HG03064 (cell line): ENCODE measurements around the gene TDRD1.
"Not testable (repeated sequence)": the region's sequence is repeated elsewhere in the genome, so short reads cannot be mapped to it uniquely, and the experiment has no call there.

ENCODE experiments used
- ATAC-seq: cut with Tn5 transposase; IDR thresholded peaks from one replicate; pipeline ENCODE4 v1.9.1; 2021; ENCODE audit warnings: low read depth; ENCODE audit not compliant: unreplicated experiment

Gene TDRD1, protein sequence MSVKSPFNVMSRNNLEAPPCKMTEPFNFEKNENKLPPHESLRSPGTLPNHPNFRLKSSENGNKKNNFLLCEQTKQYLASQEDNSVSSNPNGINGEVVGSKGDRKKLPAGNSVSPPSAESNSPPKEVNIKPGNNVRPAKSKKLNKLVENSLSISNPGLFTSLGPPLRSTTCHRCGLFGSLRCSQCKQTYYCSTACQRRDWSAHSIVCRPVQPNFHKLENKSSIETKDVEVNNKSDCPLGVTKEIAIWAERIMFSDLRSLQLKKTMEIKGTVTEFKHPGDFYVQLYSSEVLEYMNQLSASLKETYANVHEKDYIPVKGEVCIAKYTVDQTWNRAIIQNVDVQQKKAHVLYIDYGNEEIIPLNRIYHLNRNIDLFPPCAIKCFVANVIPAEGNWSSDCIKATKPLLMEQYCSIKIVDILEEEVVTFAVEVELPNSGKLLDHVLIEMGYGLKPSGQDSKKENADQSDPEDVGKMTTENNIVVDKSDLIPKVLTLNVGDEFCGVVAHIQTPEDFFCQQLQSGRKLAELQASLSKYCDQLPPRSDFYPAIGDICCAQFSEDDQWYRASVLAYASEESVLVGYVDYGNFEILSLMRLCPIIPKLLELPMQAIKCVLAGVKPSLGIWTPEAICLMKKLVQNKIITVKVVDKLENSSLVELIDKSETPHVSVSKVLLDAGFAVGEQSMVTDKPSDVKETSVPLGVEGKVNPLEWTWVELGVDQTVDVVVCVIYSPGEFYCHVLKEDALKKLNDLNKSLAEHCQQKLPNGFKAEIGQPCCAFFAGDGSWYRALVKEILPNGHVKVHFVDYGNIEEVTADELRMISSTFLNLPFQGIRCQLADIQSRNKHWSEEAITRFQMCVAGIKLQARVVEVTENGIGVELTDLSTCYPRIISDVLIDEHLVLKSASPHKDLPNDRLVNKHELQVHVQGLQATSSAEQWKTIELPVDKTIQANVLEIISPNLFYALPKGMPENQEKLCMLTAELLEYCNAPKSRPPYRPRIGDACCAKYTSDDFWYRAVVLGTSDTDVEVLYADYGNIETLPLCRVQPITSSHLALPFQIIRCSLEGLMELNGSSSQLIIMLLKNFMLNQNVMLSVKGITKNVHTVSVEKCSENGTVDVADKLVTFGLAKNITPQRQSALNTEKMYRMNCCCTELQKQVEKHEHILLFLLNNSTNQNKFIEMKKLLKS

DNA sequence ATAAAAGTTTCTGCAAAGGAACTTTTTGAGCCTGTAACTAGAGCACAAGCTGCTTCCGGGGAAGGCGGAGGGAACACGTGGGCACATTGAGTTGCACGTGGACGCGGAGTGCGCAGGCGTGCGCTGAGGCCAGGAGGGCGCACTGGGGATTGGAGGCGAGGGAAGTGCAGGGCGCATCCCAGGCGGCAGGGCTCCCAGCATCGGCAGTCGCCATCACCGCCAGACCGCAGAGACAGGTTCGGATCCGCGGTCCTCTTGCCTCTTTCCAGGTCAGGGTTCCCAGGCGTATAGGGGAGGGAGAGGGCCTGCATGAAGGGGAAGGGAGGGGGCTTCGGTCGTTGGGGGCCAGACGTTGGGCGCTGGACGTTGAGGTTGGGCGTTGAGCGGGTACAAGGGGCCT, at the start of gene TDRD1:
TSS of gene TDRD1 (plus strand) at position 206 of the 400 bp plus-strand sequence. CDS start 8,479 bp downstream, outside the sequence.
- ATAC-seq: no peak

DNA sequence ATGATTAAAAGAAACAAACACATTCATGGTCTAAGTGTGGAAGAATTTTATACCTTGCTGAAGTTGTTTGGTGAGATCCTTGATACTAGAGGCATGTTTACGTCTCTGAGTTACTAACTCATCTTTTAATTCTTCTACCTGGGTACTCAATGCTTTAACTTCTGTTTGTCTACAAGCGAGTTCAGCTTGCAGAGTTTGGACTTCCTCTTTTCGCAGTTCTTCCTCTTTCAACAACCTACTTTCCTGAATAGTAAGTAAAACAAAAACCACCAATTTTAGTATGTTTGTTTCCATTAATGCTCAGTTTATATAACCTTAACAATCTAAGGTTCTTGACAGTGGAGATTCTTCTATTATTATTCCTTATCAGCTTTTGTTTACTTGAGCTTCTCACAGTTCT, 48.1 kb upstream of the TDRD1 start:
- ATAC-seq: no peak

DNA sequence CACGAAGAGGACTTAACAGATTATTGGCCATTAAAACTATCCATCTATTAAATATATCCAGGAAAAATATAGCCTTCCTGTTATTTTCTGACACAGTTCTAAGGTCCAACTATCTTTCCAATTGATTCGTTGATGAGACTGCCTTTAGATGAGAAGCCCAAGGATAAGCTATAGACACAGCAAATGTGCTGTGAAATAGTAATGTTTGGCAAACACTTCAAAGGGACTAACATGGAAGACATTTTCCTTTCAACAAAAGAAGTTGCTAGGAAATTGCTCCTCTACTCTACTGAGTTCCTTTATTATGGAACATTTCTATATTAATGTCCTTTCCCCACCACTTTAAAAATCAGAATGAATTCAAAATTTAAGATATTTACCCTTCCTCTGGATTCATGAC, 43.7 kb upstream of the TDRD1 start:
- ATAC-seq: no peak

DNA sequence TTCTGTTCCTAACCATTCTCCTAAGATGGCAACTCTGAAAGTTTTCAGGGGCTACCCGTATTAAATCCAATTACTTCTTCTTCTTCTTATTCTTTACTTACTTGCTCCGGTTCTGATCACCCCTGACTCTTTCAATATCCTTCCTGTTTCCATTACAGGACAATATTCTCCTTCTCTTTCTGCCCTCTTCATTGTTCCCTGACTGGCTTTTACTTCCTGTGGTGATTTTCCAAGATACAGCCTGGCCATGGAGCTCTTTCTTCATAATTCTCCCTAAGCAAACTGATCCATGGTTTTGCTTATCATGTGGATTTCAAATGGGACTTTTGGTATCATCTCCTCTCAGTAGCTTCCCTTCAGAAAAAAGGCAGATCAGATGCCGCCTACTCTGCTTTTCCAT, 40.6 kb upstream of the TDRD1 start:
- no peak for ATAC-seq

DNA sequence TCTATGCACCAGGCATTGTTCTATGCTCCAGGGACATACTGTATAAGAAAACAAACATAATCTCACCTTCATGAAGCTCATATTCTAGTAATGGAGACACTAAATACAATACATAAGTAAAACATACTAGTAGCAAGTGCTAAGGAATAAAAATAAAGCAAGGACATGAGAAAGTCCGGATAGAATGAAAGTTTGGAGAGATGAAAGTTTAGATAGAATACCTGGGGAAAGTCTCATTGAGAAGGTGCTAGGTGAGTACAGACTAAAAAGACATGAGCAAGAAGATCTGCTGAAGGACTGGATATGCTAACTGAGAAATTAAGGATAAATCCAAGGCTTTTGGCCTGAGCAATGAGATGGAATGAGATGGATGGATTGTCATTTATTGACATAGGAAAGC, 39.1 kb upstream of the TDRD1 start:
- ATAC-seq: no peak

DNA sequence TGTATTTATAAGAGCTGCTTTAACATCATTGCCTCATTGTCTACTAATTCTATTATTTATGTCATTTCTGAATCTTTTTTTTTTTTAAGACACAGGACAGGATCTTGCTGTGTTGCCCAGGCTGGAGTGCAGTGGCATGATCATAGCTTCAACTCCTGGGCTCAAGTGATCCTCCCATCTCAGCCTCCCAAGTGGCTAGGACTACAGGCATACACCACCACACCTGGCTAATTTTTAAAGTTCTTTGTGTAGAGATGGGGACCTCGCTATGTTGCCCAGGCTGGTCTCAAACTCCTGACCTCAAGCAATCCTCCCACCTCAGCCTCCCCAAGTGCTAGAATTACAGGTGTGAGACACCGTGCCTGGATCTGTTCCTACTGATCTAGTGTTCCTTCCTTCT, 38.3 kb upstream of the TDRD1 start:
- not testable (repeated sequence) for ATAC-seq

DNA sequence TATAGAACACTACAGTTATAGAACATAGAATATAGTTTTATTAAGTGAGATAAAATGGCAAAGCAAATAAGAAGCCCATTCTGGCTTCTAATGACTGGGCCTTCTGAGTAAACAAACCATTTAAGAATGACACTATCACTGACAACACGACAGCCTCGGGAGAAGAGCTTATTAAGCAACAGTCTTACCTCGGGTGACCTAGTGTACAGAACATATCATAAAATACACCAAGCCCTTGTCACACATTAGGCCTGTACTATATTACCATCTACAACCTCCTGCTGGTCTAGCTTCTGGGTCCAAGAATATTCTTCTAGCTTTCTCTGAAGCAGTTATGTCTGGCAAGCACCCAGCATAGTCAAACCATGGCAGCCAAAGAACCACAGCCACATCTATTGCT, 37.1 kb upstream of the TDRD1 start:
- no peak for ATAC-seq

DNA sequence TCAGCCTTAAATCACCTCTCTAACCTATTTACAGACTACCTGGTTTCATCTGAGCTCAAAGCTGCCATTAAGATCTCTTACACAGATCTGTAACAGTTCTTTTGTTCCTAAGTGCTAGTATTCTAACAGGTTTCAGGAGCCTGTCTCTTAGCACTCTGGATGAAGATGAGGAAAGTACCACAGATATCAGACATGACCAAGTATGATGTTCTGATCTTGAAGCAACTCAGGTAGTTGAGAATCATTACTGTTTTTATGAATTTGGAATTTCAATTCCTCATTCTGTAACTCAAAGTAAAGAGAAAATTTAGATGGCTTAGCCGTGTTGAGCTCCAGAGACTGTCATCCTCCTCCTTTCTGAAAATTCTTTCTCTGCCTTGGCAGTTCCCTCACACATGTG, 36.0 kb upstream of the TDRD1 start:
- no peak for ATAC-seq

DNA sequence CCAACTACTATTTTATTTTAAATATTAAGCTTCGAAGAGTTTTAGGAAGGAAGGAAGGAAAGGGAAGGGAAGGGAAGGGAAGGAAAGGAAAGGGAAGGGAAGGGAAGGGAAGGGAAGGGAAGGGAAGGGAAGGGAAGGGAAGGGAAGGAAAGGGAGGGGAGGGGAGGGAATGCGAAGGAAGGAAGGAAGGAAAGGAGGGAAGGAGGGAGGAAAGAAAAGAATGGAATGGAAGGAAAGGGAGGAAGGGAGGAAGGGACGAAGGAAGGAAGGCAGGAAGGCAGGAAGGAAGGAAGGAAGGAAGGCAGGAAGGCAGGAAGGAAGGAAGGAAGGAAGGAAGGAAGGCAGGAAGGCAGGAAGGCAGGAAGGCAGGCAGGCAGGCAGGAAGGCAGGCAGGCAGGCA, 29.7 kb upstream of the TDRD1 start:
- ATAC-seq: not testable (repeated sequence)

DNA sequence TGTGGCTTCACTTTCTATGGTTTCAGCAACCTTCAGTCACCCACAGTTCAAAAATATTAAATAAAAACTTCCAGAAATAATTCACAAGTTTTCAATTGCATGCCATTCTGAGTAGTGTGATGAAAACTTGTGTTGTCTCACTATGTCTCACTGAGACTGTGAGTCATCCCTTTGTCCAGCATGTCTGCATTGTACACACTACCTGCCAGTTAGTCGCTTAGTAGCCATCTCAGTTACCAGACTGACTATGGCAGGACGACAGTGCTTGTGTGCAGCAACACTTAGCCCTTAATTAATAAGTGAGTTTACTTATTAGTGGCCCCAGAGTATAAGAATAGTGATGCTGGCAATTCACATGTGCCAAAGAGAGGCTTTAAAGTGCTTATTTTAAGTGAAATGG, 27.7 kb upstream of the TDRD1 start:
- no peak for ATAC-seq

DNA sequence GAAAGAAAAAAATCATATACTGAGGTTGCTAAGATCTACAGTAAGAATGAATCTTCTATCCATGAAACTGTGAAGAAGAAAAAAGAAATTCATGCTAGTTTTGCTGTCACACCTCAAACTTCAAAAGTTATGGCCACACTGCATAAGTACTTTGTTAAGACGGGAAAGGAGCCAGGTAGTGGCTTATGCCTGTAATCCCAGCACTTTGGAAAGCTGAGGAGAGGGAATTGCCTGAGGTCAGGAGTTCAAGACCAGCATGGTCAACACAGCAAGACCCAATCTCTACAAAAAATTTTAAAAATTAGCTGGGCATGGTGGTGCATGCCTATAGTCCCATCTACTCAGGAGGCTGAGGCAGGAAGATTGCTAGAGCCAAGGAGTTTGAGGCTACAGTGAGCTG, 27.3 kb upstream of the TDRD1 start:
- ATAC-seq: no peak

DNA sequence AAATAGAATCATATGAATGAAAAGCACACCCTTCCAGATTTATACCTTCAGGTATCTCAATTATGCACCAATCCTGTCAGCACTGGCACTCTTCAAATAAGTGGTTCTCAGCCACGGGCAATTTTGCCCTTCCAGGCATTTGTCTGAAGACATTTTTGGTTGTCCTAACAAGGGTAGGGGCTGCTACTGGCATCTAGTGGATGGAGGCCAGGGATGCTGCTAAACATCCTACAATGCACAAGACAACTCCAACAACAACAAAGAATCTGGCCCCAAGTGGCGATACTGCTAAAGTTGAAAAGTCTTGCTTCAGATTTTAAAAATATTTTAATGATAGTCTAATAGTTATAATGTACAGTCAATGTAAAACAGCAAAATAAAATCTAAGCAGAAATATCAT, 21.2 kb upstream of the TDRD1 start:
- ATAC-seq: no peak

DNA sequence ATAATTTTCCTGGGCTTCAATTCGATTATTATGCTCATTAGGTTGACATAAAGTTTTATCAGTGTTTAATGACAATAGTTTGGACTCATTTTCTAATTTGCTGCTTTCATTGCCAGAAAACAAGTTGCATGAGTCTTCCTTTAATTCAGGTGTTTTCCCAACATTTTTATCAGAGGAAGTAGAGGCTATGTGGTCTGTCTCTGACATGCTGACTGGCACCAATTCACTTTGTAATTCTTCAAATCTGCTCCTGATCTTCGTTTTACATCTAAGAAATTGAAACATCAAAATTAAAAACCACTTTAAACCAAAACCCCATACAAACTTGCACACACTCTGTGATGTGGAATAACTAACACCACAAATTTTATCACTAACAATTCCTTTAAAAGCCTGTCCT, 16.1 kb upstream of the TDRD1 start:
- no peak for ATAC-seq

DNA sequence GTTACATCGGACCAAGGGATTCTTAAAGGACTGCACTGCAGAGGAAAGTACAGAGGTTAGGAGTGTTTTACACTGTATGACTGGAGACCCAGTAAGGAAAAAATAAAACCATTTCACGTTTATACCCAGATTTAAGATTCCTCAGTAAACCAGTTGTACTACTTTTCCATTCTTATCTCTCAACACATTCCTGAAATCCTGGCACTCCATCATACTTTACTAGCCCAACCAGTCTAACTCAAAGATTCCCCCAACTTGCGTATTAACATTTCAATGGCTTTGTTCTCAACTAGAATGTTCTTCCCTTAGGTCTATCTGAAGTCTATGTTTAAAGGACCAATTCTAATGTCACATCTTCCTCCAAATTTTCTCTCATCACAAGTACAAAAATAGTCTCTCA, 13.1 kb upstream of the TDRD1 start:
- ATAC-seq: no peak

DNA sequence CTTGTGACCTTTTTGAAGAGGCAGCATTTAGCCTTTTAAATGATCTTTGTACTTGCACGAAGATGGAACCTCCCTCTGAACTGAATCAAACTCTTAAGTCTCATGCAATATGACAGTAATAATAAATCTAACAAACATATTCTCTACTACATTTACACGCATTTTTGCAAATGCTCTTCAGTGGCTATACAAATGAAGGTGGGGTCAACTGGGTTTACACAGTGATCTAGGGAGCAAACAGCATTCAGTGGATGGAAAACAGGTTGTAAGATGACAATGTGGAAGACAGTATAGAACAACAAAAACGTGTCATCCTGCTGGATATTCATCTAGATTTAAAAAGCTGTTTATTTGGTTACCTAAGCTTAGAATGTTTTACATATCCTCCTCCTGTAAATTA, 12.7 kb upstream of the TDRD1 start:
- no peak for ATAC-seq

DNA sequence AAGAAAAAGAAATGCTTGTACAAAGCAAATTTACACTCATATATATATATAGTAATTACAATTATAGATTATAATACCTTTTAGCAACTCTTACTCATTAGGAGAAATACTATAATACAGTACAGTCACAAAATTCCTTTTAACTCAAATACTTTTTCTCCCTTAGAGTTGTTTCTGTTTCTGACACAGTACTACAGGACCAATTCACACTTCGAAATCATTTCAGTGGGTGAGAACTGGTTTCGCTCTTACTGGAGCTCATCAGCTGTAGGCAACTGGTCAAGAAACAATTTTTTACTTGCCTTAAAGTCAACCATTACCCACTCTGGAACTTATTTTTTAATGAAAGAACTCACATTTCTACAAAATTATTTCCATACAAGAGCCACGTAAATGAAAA, 11.2 kb upstream of the TDRD1 start:
- no peak for ATAC-seq

DNA sequence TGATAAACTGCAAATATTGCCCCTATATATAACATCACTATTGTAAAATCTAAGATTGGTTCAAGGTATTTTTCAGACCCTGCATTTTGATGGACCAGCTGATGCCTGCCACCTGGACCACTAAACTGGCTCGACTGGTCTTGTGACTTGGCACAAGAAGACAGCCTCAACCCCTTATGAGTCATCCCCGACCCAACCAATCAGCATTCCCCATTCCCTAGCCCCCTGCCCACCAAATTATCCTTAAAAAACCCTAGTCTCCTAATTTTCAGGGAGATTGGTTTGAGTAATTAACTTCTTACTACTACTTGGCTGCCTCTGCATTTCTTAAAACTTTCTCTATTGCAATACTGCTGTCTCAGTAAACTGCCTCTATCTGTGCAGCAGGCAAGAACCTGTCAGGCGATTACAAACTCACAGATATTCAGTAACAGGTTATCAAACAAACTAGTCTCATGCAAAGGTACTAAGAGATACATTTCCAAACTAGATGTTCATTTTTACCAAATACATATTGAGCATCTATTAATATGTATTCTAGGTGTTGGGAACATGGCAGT, 10.6 kb upstream of the TDRD1 start:
- ATAC-seq: no peak

DNA sequence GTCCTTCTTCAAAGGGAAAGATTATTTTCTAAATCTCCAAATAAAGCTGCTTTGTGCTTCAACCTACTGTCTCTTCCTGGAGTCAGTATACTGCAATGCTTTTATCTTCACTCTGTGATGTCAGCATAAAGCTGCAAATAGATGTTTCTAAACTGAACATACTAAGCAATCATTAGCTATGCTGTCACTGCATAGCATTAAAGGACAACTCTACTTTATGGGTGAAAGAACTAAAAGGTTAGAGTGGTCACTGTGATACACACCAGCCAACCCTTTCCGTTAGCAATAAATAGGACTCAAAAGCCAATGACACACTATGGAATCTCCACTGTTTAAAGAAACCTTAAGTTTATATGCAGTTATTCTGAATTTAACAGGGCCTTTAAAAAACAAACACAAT, 6.9 kb upstream of the TDRD1 start:
- ATAC-seq: no peak

DNA sequence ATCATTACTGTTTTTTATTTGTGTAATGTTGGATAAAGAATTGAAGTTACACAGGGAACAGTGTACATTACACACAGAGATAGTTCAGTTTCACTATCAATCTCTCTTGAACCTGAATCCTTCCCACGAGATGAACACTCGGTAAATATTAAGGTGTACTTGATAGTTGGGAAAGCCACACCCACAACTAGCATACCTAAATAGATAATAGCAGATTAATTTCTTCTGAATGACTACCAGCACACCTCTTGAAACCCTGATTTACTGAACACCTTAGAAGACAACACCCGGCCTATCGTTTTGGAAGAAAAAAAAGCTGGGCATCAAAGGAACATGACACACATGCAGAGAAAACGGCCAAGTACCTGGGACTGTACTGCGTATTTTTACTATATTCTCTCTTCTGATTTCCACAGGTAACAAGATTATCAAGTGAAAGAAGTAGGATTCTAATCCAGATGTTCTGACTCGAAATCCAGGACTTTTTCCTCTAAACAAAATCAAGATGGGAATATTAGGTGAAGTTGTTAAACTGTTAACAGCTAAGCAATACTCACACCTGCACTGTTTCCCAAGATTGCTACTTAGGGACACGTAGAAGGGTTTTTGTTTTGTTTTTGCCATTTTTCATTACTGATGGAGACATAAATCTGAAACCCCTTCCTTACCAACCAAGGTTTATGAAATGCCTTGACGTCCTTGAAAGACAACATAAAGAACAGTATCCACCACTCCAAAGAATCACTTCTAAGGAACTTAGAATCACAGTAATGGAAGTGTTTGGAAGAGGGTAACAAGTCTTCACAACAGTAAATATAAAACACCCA, 6.2 kb upstream of the TDRD1 start:
- no peak for ATAC-seq

DNA sequence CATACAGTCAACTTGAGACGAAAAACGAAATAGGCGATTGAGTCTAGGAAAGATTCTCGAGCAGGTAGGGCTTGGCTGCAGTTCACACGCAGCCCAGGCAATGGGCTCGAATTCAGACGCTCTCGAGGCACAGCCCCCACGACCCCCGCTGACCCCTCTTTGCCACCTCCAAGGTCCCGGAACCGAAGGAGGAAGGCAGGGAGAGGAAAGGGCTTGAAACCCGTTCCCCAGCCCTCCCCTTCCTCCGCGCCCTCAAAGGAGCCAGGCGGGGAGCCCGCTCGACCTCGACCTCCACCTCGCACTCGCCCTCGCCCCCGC, 5.6 kb upstream of the TDRD1 start:
- ATAC-seq: no peak
